HG03439 (cell line): Measurements from ENCODE around the gene CEP83.

Experiments
- ATAC-seq: cut with Tn5 transposase; IDR thresholded peaks from one replicate; pipeline ENCODE4 v1.9.1; 2021; ENCODE audit warnings: mild to moderate bottlenecking, moderate library complexity; ENCODE audit not compliant: unreplicated experiment

CEP83 gene

DNA sequence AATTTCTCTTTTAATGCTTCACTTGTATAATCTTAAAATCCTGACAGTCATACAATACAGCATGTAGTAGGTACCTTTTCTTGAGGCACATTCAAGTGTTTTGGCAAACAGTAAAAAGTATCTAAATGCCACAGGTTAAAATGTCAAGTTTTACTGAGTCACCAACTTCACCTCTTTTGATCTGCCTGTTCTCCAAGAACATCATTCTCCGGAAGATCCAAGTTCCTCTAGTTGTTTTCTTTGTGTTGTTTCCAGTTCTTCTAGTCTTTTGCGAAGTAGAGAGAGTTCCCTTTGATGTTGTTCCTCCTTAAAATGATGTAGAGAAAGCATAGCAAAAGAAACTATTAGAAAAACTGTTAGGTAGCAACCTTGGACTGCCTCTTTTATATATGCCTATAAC is 151.1 kb downstream of the CEP83 start:
- no peak for ATAC-seq

DNA sequence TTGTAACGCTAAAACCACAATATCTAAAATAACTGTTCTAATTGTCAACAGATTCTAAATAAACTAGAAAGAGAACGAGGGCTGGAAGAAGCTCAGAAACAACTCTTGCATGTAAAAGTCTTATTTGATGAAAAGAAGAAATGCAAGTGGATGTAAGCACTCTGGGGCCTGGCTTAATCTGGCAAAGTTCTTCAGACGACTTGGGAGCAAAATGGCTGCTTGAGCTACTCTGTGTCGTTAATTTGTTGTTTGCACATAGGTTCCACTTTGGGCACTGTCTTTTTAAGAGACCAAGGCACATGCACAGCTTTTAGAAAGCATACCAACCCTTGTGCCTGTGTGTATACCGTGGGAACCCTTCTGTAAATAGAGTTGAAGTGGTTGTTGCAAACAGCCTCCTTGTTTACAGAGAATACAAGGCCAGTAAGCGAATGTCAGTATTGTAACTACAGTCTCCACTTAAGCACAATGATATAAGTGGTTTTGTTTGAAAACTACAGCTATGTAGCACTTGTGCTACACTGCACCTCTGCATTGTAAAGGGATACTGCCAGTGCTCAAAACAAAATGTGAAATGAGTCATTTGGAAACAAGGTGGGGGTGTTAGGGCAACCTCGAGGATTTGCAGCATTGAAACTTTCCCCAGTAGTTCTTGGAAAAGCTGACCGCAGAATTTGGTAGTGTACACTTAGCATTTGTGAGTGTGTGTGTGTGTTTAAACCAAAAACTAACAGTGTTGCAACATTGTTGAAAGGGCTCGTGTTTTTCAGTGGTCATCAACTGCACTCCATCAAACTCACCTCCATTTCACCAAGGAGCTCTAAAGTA is 154.3 kb downstream of the CEP83 start:
- peak; percentile 63 for ATAC-seq

DNA sequence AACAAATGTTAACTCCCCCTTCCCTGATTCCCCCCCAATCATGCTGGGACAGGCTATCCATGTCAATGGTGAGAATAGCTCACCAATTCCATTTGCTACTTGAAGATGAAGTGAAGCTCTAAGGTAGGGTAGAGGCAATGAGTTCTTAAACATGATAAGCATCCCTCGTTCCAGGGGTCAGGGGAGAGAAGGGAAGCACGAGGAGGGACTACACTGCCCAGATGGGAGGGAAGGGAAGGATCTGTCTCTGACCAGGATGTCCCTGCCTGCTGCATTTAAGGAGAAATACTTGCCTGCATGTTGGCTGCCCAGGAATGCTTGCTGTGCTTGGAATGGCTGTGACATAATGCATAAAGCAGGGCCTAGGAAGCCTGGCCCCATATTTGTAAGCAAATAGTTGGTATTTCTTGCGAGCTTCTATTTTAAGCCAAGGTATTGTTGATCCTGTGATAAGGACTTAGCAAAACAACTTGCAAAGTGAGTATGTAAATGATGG is 155.1 kb downstream of the CEP83 start:
- no peak for ATAC-seq

DNA sequence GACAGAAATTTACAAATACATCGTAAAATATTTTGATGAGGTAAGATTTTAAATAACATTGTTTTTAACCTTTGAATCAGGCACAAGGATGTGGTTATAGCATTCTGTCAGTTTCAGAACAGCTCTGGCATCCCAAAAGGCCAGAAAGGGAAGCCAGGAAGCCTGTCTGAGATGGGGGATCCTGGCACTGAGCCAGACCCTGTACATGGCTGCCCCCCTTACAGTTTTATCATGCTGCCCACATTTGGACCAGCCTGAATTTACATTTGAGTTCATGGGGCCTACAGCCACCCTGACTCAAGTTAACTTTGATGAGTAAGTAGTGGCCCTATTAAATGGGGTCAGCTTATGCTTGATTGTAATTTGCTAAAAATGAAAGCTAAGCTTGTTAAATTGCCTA is 155.7 kb downstream of the CEP83 start:
- no peak for ATAC-seq

DNA sequence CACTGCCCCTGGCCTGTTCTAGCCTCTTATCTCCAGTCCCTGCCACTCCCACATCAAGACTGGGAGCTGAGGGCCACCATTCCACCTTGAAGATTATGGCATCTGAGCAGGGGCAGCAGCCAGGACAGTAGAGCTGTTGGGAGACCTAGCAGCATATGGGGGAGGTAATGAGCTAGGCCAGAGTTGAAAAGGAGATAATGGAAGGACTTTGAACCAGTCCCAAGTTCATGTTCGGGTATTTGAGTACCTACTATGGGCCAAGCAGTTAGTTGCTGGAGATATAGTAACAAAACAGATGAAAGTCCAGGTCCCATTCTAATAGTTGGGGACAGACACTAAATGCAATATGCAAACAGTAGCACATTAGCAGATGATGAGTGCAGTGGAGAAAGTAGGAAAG is 159.8 kb downstream of the CEP83 start:
- no peak for ATAC-seq

DNA sequence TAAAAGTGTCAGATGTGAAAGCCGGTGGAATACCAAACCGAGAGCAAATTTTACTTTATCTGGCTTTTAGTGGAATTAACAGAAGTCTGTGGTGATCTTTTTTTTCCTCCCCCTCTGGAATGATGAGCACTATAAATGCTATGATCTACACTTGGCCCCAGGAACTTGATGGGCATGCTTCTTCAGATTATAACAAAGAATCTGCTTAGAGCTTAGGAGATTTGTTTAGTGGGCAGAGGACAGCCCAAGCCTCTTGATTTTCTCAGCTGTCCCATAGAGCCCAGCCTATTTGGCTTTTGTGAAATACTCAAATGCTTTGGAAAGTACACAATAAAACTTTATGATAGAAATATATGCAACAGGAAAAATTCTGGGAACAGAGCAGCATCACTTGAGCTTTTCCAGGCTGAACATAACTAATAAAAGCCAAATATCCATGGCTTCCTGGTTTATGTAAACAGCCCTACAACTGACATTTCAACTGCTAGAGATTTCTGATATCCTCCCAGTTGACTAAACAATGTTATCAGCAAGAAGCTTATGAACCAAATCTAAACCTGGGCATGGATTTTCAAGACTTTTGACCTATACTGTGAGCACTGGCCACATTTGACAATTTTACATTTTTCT is 161.7 kb downstream of the CEP83 start:
- no peak for ATAC-seq

DNA sequence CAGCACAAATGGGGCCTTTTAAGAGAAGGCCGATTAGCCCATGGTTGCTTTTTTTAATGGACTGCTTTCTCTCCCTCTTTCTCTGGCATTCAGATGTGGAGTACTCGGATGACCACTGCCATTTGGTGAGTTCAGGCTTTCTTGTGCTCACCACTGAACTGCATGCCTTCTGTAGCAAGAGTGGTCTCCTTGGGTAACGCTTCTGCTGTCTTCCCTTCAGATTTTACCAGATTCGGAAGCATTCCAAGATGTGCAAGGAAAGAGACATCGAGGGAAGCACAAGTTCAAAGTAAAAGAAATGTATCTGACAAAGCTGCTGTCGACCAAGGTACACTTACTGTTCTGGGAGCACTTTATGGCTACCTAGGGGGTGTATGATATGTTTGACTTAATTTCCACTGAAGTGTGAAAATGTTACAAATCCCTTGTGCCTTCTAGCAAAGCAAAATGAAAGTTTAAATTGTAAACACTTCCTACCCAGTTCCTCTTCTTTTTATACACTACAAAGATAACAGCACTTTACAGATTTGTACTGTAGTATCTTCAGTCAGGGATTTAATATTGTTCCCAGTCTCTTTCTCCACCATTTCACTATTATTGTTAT is 162.5 kb downstream of the CEP83 start:
- no peak for ATAC-seq

DNA sequence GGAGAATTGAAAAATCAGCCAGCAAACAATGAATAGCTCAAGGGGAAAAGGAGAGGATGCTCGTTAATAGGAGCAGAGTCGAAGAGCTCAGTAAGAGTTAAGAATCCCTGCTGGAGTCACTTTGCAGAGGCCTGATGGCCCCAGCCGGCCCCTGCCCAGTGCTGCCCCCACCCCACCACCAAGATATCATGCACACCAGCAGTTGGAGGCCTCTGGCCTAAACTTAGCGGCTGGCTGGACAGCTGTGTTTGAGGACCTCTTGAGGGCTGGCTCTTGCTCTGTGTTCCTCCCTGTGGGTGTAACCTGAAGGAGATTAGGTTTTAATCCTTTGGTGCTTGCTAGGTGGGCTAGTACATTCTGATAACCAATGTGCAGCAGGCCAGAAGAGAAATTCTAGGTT is 169.3 kb downstream of the CEP83 start:
- no peak for ATAC-seq

DNA sequence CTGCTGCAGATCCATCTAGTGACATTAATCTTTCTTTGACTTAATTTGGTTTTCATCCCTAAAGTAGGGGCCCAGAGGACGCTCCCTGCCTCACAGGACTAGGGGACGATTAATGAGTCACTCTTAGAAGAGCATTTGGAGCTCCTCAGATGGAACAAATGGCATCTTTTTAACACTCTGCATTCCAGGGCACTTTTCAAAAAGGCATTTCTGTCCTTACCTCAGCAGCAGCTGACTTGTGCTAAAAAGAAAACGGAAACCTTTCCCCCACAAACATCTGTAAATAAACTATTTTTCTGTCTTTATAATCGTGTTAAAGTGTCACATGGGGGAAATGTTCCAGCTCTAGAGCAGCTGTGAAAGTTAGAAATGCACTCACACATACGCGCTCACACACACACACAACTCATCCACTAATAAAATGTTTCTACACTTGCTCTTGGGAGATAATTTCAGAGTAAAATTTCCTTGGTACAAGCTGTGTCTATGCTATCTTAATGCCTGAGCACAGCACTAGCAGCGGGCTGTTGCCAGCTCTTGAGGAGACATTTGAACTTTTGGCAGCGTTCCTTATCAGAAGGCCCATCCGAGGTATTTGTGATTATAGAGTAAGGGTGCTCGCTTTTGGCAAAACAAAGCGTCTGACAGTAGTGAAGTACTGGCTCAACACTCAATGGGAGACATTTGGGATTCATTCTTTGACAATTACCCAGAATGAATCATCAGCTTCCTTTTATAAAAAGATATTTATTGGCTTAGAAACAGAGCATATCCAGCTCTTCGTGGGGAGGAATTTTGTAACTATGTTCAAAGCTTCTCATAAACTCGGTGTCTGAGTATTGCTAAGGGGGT is 170.0 kb downstream of the CEP83 start:
- no peak for ATAC-seq

DNA sequence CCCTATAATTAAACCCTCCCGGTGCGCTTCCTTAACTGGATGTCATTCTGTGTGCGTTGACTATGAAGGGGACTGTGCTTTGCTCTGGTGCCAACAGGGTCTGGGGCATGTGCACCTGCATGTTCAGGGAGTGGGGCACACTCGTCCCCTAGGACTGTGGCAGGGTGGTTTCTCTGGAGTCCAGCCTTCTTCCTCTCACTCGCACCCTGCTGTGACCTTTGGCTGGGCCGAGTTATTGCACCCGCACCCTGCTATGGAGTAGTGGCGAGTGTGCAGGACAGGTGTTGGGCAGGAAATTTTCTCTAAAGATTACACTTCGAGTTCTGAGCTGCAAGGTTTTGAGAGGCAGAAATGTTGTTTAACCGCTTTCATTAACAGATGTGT is 172.4 kb downstream of the CEP83 start:
- ATAC-seq = no peak

DNA sequence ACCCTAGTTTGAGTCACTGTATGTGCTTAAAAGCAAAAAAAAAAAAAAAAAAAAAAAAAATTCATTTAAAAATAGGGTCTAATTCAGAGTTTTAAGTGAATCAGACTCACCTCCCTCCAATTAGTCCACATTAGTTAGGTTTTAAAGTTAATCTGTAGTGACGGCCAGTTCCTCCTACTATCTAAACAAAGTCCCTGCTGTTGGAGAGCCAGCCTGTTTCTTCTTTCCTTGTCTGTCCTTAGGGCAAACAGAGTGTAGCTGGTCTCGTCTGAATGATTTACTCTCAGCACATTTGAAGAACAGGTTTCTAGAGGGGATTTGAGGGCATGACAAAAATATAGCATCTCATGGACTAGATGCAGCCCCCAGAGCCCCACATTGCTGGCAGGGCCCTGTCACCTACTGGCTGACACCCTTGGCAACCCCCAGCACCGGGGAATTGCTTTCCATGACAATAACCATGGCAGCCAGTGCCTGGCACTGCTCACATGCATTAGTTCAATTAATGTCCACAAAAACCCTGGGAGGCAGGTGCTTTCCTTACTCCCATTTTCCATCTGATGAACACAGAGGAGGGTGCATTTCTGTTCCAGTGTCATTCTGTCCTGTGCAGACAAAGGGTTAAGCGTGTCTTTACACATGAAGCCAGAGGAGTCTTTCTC is 173.0 kb downstream of the CEP83 start:
- ATAC-seq = no peak

DNA sequence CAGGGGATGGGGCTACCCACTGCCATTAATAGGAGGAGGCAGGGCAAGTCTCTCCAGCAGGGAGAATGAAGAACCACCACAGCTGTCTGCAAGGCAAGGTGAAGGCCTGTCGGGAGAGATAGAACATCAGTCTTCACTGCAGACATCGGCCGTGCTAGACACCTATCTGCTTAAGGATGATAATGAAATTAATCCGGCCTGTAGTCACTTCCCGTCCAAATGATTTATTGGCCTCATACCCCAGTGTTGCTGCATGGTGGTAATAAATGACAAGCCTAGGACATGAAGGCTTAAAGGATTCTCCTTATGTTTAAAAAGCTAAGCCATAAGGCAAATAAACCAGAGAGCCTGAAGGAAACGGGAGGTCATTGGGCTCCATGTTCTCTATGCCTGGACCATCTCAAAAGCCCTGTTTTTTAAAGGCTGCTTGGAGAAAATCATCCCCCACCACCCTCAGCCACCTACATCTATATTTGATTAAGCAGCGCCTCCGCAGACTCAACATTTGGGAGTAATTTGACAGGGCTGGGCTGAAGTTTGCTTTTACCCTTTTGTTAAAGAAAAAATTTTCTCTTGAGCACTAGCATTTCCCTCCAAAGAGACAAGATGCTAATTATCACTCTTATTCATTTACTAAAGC is 173.6 kb downstream of the CEP83 start:
- no peak for ATAC-seq

DNA sequence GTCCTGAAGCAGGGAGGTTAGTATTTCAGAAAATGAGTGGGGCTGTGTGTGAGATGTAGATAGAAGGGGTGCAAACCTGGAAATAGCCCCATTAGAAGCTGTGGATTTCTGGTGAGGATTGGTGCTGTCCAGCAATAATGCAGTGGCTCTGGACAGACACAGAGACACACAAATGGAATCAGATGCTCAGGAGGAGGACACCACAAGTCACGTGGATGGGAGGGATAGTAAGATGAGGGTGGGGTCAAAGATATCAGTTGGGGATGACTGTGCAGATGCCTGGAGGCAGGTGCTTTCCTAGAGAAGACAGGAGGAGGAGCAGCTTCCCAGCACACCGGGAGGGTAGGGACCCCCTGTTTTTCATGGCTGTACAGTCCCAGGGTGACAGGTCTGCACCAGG is 174.8 kb downstream of the CEP83 start:
- no peak for ATAC-seq

DNA sequence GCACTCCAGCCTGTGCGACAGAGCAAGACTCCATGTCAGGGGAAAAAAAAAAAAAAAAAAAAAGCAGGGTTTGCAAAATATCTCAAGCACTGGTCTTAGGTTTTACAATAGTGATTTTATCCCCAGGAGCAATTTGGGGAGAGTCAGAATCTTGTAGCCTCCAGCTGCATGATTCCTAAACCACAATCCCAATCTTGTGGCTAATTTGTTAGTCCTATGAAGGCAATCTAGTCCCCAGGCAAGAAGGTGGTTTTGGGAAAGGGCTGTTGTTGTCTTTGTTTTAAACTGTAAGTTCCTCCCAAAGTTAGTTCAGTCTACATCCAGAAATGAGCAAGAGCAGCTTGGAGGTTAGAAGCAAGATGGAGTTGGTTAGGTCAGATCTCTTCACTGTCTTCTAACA is 175.6 kb downstream of the CEP83 start:
- no peak for ATAC-seq

DNA sequence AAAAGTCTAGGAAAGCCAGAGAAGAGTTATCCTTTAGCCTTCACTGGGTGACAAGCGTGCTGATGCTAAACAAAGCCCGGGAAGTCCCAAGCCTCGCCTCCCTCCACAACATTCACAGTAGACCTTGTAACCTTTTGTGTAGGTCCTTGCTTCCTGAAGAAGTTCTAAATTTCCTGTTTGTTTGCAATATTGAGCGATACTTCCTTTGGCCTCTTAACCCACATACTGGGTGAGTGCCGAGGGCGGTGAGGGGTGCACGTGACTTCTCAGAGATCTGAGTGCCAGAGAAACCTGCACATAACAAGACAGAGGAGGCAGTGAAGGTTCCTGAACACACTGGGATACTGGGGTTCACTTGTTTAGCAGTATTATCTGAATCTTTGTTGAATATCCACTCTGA is 177.0 kb downstream of the CEP83 start:
- ATAC-seq = no peak

DNA sequence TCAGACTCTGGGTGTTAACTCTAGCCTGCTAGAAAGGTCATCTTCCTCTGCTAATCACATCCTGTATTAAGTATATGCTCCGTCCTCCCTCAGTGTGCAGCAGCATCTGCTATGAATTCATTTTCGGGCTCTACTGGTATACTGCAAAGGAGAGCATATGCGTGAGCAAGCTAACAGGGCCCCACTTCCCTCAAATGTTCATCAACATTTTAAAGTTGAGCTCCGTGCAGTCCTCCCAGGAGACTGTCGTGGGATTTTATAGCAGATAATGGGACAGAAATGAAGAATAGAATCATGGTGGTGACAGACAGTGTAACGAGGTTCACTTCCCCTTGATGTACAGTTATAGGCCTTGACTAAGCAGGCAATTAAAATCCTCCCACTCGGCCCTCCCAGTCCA is 179.6 kb downstream of the CEP83 start:
- ATAC-seq = no peak

DNA sequence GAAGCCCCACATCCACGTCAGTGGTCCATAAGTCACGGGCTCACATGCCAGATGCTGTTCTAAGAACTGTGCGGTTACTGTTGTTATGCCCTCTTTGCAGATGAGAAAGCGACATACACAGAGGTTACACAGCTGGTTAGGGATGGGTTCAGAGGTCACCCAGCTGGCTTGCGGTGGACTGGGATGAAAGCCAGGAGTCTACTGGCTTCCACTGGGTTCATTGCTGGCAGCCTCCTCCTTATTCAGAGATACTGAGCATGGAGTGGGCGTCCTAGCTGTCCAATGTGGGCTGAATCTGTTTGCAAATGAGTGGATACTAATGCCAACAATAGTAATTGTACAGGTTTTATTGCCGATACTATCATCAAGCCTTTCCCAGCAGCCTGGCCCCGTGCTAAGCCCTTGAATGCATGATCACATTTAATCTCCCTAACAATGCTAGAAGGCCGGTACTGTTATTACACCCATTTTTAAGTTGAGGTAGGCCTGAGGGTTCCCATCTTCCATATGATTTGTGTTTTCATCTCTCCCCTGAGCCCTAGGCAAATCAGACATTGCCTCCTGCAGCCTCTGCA is 182.2 kb downstream of the CEP83 start:
- no peak for ATAC-seq

DNA sequence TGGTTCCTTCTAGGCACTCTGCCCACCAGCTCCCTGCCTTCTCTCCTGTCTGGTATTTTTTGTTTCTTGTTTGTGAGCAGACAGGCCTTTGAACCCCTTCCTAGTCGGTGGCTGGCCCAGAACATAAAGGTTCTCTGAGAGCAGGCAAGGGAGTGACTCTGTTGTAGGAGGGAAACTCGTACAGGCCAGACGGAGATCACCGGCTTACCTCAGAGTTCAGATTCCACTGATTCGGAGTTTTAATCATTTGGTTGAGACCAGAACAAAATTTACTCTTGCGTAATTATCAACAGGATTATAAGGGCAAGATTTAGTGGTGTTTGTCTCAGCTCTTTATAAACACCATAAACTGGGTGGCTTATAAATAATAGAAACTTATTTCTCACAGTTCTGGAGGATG is 182.9 kb downstream of the CEP83 start:
- ATAC-seq = no peak

DNA sequence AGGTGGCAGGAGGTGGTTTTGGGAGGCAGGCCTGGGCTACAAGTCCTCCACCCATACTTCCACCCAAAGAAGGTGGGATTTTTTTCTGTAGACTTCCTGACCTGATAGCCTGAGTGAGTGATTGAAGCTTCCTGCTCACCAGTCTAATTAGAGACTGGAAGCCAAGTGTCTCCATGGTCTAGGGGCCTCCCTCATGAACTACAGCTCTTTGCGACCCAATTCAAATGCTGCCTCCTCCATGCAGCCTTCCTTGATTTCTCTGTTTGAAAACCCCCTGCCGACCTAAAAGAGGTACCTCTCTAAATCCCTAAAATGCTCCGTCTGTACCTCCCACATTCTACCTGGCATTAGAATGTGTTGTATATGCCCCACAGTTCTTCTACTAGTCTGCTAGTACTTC is 186.4 kb downstream of the CEP83 start:
- ATAC-seq = no peak

DNA sequence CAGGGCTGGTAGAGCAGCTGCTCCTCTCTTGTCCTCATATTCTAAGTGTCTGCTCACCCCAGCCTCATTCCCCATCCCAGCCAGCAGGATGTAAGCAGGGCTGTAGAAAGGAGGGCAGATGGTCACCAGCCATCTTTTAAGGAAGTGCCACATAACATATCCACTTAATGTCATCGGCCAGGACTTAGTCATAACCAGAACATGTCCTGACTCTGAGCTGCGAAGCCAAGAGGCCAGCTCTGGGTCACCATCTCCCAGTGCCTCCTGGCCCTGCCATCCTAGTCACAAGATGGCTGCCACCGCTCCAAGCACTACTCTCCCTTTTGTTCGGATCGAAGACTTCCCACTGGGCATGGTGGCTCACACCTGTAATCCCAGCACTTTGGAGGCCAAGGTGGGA is 187.4 kb downstream of the CEP83 start:
- ATAC-seq = no peak
